Smooth muscle cell (in vitro differentiated cells): ENCODE measurements around the gene RDH13. TPM values are rescaled to one million over a fixed set of nuclear protein-coding genes. Genes with fewer than 3 reads are reported as not detected.

Source experiments
- DNase-seq: peaks from one replicate; lab custom pipeline; 2025; ENCODE audit not compliant: unreplicated experiment; lab: John Stamatoyannopoulos, UW
- H2AFZ ChIP-seq: fragments of 200-600 bp; sonication (generic); 2 replicates; pipeline ENCODE4 v1.6.0; 2016; ENCODE audit warnings: antibody characterized with exemption, low read depth, mild to moderate bottlenecking
- H3F3A ChIP-seq: fragments of 200-600 bp; sonication (generic); 2 replicates; pipeline ENCODE4 v1.6.0; 2017; ENCODE audit warnings: antibody characterized with exemption, low read depth
- H3K27ac ChIP-seq: fragments of 200-600 bp; sonication (generic); 2 replicates; pipeline ENCODE4 v1.5.1; 2016; ENCODE audit warnings: low read depth, mild to moderate bottlenecking
- H3K27me3 ChIP-seq: fragments of 200-600 bp; sonication (generic); 2 replicates; pipeline ENCODE4 v1.6.1; 2016; ENCODE audit warnings: low read depth, mild to moderate bottlenecking
- H3K36me3 ChIP-seq: fragments of 200-600 bp; sonication (generic); 2 replicates; pipeline ENCODE4 v1.5.1; 2016; ENCODE audit warnings: low read depth
- H3K4me1 ChIP-seq: fragments of 200-600 bp; sonication (generic); 2 replicates; pipeline ENCODE4 v1.5.1; 2016; ENCODE audit warnings: low read depth
- H3K4me2 ChIP-seq: fragments of 200-600 bp; sonication (generic); 2 replicates; pipeline ENCODE4 v1.6.0; 2016; ENCODE audit warnings: mild to moderate bottlenecking
- H3K4me3 ChIP-seq: fragments of 200-600 bp; sonication (generic); 2 replicates; pipeline ENCODE4 v1.5.1; 2016; ENCODE audit warnings: mild to moderate bottlenecking
- H3K79me2 ChIP-seq: fragments of 200-600 bp; sonication (generic); 2 replicates; pipeline ENCODE4 v1.6.0; 2016; ENCODE audit warnings: low read depth, mild to moderate bottlenecking
- H3K9ac ChIP-seq: fragments of 200-600 bp; sonication (generic); 2 replicates; pipeline ENCODE4 v1.6.0; 2016; ENCODE audit warnings: low read depth
- H3K9me3 ChIP-seq: fragments of 200-600 bp; sonication (generic); replicated peaks from 2 replicates; pipeline ENCODE4 v1.5.1; 2016; ENCODE audit warnings: low read depth
- H4K20me1 ChIP-seq: fragments of 200-600 bp; sonication (generic); 2 replicates; pipeline ENCODE4 v1.6.0; 2016; ENCODE audit warnings: low read depth
- CTCF ChIP-seq: fragments of 200-600 bp; sonication (generic); IDR thresholded peaks from 2 replicates; pipeline ENCODE4 v1.5.1; 2017; ENCODE audit warnings: borderline replicate concordance, mild to moderate bottlenecking, antibody characterized with exemption; ENCODE audit not compliant: insufficient read depth, poor library complexity, severe bottlenecking
- WGBS: methylation state at CpG from one replicate; pipeline ENCODE4 v1.1.7; 2016; ENCODE audit warnings: low lambda C conversion rate; 5-methylcytosine and 5-hydroxymethylcytosine counted together
- polyA plus RNA-seq: library from polyadenylated mRNA; unstranded; fragments of >200 nt; fragmentation: Nextera tagmentation; extraction: Ambion mirVana; gene quantifications from 2 replicates; pipeline ENCODE4 v1.2.1, GENCODE V29; 2016
- total RNA-seq: library from RNA; depleted of rRNA; stranded (reverse); fragments of >200 nt; gene quantifications from 2 replicates; pipeline ENCODE4 v1.2.3, GENCODE V29; 2014

Gene RDH13
- total and polyA plus RNA-seq, 2 experiments from 2014 or later, result 9.1 to 13.5 TPM

GRCh38 chr19:55084416-55084815 is 21.5 kb upstream of the RDH13 start:
- H3K9ac ChIP-seq, result no peak overlapping the region
- TF ChIP-seq CTCF, result no peak
- no peak overlapping the region for H3K27ac ChIP-seq
- no peak for DNase-seq
- H3K4me3 ChIP-seq, result no peak overlapping the region
- WGBS, result 94% methylated on average over 10 of the region's 10 CpGs
- peaks cover 6% of the 10 kb centered on the region for H3F3A ChIP-seq
- no peaks in the 10 kb centered on the region for H3K9me3 ChIP-seq
- H3K4me2 ChIP-seq, result no peak overlapping the region
- no peaks in the 10 kb centered on the region for H3K36me3 ChIP-seq
- no peak overlapping the region for H2AFZ ChIP-seq
- H4K20me1 ChIP-seq, result peaks cover 23% of the 10 kb centered on the region
- H3K27me3 ChIP-seq, result peaks cover 52% of the 10 kb centered on the region
- H3K4me1 ChIP-seq, result peaks cover 8% of the 10 kb centered on the region
- no peaks in the 10 kb centered on the region for H3K79me2 ChIP-seq

GRCh38 chr19:55083004-55083850 is 20.3 kb upstream of the RDH13 start:
- Histone ChIP-seq H3K4me1 (peaks cover 5% of the 10 kb centered on the region), H3K9ac (no peak overlapping the region), H4K20me1 (peaks cover 11% of the 10 kb centered on the region), H3K27me3 (peaks cover 58% of the 10 kb centered on the region), H3K27ac (no peak overlapping the region), H3K4me2 (no peak overlapping the region), H3F3A (peaks cover 3% of the 10 kb centered on the region), H3K79me2 (no peaks in the 10 kb centered on the region), H3K4me3 (no peak overlapping the region), H3K9me3 (no peaks in the 10 kb centered on the region), H2AFZ (no peak overlapping the region), H3K36me3 (no peaks in the 10 kb centered on the region)
- DNase-seq, result no peak
- 92% methylated on average over 24 of the region's 42 CpGs for WGBS
- no peak for TF ChIP-seq CTCF

- no peak for DNase-seq
- no peak for TF ChIP-seq CTCF
- Histone ChIP-seq H3K36me3 (no peaks in the 10 kb centered on the region), H3K9ac (no peak overlapping the region), H3K4me3 (peak overlapping the region; percentile 68), H4K20me1 (peaks cover 1% of the 10 kb centered on the region), H3K9me3 (no peaks in the 10 kb centered on the region), H3K4me2 (peak overlapping the region; percentile 90), H3K27me3 (peaks cover 58% of the 10 kb centered on the region), H3F3A (no peaks in the 10 kb centered on the region), H3K4me1 (no peaks in the 10 kb centered on the region), H2AFZ (no peak overlapping the region), H3K79me2 (no peaks in the 10 kb centered on the region), H3K27ac (no peak overlapping the region)
- 18% methylated on average over 40 of the region's 64 CpGs for WGBS
These were observed 19.3 kb upstream of the RDH13 start for GRCh38 chr19:55082020-55082851.
